Ascending aorta (tissue), 2 donors: ENCODE data around the gene TMEM272. TPM values are rescaled to one million over a fixed set of nuclear protein-coding genes. Genes with fewer than 3 reads are reported as not detected.

ENCODE experiments used
- DNase-seq, 2 donors: peaks; one replicate each; pipeline ENCODE4 v3.0.0-alpha.2; 2019; ENCODE audit warnings: low spot score in 2 of 2
- H3K27ac ChIP-seq, 2 donors: fragments of 200-600 bp; sonication (generic); one replicate each; pipeline ENCODE4 v1.5.1; 2016 to 2017; ENCODE audit warnings: mild to moderate bottlenecking in 1 of 2
- H3K27me3 ChIP-seq: fragments of 200-600 bp; sonication (generic); one replicate; pipeline ENCODE4 v1.5.1; 2017
- H3K36me3 ChIP-seq, 2 donors: fragments of 200-600 bp; sonication (generic); one replicate each; pipeline ENCODE4 v1.5.1; 2016
- H3K4me1 ChIP-seq, 2 donors: fragments of 200-600 bp; sonication (generic); one replicate each; pipeline ENCODE4 v1.5.1; 2016 to 2017; ENCODE audit warnings: mild to moderate bottlenecking in 1 of 2
- H3K4me3 ChIP-seq, 2 donors: fragments of 200-600 bp; sonication (generic); one replicate each; pipeline ENCODE4 v1.5.1; 2016 to 2017; ENCODE audit warnings: mild to moderate bottlenecking in 1 of 2
- H3K9me3 ChIP-seq, 2 donors: fragments of 200-600 bp; sonication (generic); one replicate each; pipeline ENCODE4 v1.5.1; 2016
- intact Hi-C: fragments of 100-400 bp; cut with DNase I; formaldehyde crosslinking; loops from one replicate; pipeline ENCODE4 v1.15.1; 2023
- total RNA-seq: library from RNA; depleted of rRNA; stranded (reverse); fragments of >200 nt; gene quantifications from one replicate; pipeline ENCODE4 v1.1.0, GENCODE V29; 2016
- TF ChIP-seq, protein P1 (sequence below), 3 experiments: fragments of 200-600 bp in 2 of 3; fragments of 450-650 bp in 1 of 3; sonication (generic) in 2 of 3; IDR thresholded peaks; one replicate each; pipeline ENCODE4 v1.5.1; 2016 to 2019; ENCODE audit warnings: antibody characterized with exemption in 3 of 3, mild to moderate bottlenecking in 1 of 3, moderate library complexity in 1 of 3

Gene TMEM272
- total RNA-seq, 1 donor from 2014 or later: not detected

DNA sequence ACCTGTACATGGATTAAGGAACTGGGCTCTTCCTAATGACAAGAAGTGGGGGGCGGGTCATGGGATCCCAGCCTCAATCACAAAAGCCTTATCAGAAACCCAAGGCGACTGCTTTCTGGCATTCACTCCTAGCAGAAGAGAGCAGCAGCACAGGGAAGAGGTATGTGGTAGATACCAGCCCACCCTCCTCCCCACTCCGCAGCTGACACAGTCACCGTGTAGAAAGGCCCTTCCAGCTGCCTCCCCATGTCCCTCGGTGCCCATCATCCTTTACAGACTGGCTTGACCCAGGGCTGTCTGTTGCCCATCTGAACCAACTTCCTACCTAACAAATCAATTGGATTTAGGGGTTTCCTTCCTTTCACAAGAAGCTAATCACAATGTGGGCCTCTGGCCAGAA lies 37.9 kb downstream of the TMEM272 start:
- Histone ChIP-seq H3K9me3 (no peaks in the 10 kb centered on the region), H3K36me3 (no peaks in the 10 kb centered on the region), H3K4me3 (no peak overlapping the region), H3K4me1 (peaks cover 3 to 24% of the 10 kb centered on the region in 2 donors), H3K27me3 (no peaks in the 10 kb centered on the region), H3K27ac (no peak overlapping the region)
- DNase-seq: no peak
- TF ChIP-seq, protein P1, sequence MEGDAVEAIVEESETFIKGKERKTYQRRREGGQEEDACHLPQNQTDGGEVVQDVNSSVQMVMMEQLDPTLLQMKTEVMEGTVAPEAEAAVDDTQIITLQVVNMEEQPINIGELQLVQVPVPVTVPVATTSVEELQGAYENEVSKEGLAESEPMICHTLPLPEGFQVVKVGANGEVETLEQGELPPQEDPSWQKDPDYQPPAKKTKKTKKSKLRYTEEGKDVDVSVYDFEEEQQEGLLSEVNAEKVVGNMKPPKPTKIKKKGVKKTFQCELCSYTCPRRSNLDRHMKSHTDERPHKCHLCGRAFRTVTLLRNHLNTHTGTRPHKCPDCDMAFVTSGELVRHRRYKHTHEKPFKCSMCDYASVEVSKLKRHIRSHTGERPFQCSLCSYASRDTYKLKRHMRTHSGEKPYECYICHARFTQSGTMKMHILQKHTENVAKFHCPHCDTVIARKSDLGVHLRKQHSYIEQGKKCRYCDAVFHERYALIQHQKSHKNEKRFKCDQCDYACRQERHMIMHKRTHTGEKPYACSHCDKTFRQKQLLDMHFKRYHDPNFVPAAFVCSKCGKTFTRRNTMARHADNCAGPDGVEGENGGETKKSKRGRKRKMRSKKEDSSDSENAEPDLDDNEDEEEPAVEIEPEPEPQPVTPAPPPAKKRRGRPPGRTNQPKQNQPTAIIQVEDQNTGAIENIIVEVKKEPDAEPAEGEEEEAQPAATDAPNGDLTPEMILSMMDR (IDR thresholded peaks at IDR 0.05): no peak
- intact Hi-C loops: loop anchor here (10.0 kb wide), 1 partner anchor 1682 kb away; no protein-coding TSS in a partner anchor

DNA sequence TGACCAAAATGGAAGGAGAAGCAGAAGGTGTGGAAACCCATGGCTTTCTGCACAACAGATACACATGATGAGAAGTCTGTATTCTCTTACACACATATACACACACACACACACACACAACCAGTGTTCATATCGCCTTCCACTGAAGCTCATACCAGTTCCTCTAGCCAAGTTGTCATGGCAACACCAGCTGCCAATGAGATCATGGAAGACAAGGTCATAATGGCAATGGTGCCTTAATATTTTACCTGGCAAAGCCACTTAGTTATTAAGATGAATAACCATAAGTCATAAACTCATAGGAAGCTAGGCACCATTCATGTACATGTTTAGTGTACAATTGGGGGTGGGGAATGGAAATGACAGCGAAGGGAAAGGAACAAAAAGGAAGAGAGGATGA lies 38.4 kb downstream of the TMEM272 start:
- Histone ChIP-seq H3K36me3 (no peaks in the 10 kb centered on the region), H3K27ac (no peak overlapping the region), H3K9me3 (no peaks in the 10 kb centered on the region), H3K27me3 (no peaks in the 10 kb centered on the region), H3K4me1 (peaks cover 6 to 28% of the 10 kb centered on the region in 2 donors), H3K4me3 (no peak overlapping the region)
- intact Hi-C loops: loop anchor here (10.0 kb wide), 1 partner anchor 1682 kb away; no protein-coding TSS in a partner anchor
- TF ChIP-seq, protein P1 (IDR thresholded peaks at IDR 0.05): no peak
- DNase-seq: no peak

DNA sequence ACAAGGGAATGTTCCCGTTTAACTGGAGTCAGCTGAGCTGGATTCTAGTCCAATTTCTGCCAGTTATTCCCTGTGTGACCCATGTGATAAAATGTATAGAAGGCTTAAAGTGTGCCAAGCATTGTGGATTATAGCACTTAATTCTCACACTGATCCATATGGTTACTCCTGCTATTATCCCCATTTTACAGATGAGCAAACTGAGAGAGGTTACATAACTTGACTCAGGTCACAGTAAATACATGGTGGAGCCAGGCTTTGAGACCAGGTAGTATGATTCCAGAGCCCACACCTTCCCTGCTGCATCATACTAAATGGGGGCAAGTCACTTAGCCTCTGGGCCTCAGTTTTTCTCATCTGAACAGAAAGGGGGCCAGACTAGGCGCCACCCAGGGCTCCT lies 39.1 kb downstream of the TMEM272 start:
- H3K36me3 ChIP-seq: no peaks in the 10 kb centered on the region
- H3K4me3 ChIP-seq: peak overlapping the region in 1 of 2 donors; percentile 98
- H3K9me3 ChIP-seq: no peaks in the 10 kb centered on the region
- H3K4me1 ChIP-seq: peaks cover 12 to 35% of the 10 kb centered on the region in 2 donors
- H3K27me3 ChIP-seq: no peaks in the 10 kb centered on the region
- intact Hi-C loops: loop anchor here (10.0 kb wide), 1 partner anchor 1681 kb away; no protein-coding TSS in a partner anchor
- no peak for DNase-seq
- H3K27ac ChIP-seq: peak overlapping the region in 1 of 2 donors; percentile 98
- TF ChIP-seq, protein P1 (IDR thresholded peaks at IDR 0.05): no peak

DNA sequence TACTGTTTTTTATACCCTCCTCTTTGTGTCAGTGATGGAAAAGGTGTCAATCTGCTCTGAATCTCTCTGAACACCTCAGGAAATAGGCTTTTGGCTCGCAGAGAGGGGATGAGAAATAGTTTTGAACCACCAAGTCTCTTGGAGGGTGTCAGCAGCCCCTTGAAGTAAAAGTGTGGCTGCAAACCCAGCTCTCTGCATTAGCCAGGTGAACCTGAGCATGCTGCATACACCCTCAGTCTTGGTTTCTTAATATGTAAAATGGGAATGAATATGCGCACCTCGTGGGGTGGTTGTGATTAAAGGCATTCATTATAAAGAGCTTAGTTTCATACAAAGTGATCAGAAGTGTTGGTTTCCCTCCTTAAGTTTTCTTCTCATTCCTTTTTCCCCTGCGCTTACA lies 39.7 kb downstream of the TMEM272 start:
- DNase-seq: no peak
- H3K9me3 ChIP-seq: no peaks in the 10 kb centered on the region
- TF ChIP-seq, protein P1 (IDR thresholded peaks at IDR 0.05): no peak
- peak overlapping the region; percentile 98 for H3K27ac ChIP-seq
- H3K27me3 ChIP-seq: no peaks in the 10 kb centered on the region
- peaks cover 12 to 39% of the 10 kb centered on the region in 2 donors for H3K4me1 ChIP-seq
- intact Hi-C loops: loop anchor here (10.0 kb wide), 1 partner anchor 1681 kb away; no protein-coding TSS in a partner anchor
- no peaks in the 10 kb centered on the region for H3K36me3 ChIP-seq
- H3K4me3 ChIP-seq: peak overlapping the region; percentile 79 to 98

DNA sequence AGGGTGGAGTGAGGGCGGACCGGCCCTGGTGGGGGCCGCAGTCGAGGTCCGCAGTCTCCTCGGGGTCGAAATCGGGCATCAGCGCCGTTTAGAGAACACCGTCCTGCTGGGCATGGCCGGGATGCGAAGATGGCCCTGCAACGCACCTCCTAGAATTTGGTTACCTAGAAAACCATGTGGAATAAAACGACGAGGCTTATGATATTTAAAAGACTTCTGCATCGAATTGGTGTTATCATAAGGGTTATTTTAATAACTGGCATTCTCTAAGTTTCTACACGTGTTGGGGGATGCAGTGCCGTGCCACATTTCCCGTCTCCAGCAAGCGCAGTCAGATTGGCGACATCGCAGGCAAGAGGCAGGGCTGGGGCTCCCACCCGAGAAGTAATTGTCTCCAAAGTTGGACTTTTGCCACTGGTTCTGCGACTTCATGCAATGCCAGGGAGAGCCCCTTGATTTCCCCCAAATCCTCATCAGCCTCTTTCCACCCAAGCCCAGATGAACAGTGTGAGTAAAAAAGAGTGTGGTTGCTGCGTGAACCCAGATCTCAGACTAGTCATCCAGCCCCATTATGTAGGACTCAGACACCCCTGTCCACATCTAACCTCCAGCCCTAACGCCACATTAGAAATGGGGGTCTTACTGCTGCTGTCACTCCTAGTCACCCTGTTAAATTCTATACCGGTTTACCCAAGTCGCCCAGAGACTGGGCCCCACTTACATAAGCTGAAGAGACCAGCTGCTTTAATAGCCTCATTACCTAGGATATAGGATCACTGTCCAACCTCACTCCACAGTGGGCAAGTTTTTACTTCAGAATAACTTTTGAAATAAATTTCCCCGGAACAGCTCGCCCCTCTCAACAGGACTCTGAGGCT lies 40.4 kb downstream of the TMEM272 start:
- Histone ChIP-seq H3K36me3 (no peaks in the 10 kb centered on the region), H3K4me1 (peaks cover 12 to 40% of the 10 kb centered on the region in 2 donors), H3K9me3 (no peaks in the 10 kb centered on the region), H3K27ac (peak overlapping the region; percentile 98), H3K27me3 (no peaks in the 10 kb centered on the region), H3K4me3 (peak overlapping the region; percentile 79 to 98)
- intact Hi-C loops: loop anchor here (5.0 to 10.0 kb wide), 3 partner anchors 208 to 1680 kb away; partner anchors contain the start of genes ALG11, ATP7B and VPS36
- DNase-seq: no peak
- TF ChIP-seq, protein P1 (IDR thresholded peaks at IDR 0.05): no peak
